Loucy (cell line): Measurements from ENCODE around the gene DAP.

Source experiments
- H2AFZ ChIP-seq: fragments of 200-600 bp; sonication (generic); 2 replicates; pipeline ENCODE4 v1.6.0; 2016; ENCODE audit warnings: antibody characterized with exemption, mild to moderate bottlenecking, low read length, moderate library complexity
- H3F3A ChIP-seq: fragments of 200-600 bp; 2 replicates; pipeline ENCODE4 v1.6.0; 2016; ENCODE audit warnings: antibody characterized with exemption, low read depth, mild to moderate bottlenecking
- H3K27me3 ChIP-seq: fragments of 200-600 bp; sonication (generic); 2 replicates; pipeline ENCODE4 v1.6.1; 2014; ENCODE audit warnings: low read length, mild to moderate bottlenecking; ENCODE audit not compliant: insufficient read depth, poor library complexity, severe bottlenecking
- H3K36me3 ChIP-seq: fragments of 200-600 bp; sonication (generic); 2 replicates; pipeline ENCODE4 v1.6.1; 2016; ENCODE audit warnings: low read length; ENCODE audit not compliant: insufficient read depth
- H3K4me1 ChIP-seq: fragments of 200-600 bp; sonication (generic); 2 replicates; pipeline ENCODE4 v1.5.1; 2014; ENCODE audit warnings: low read length, mild to moderate bottlenecking; ENCODE audit not compliant: insufficient read depth, poor library complexity, severe bottlenecking
- H3K4me2 ChIP-seq: fragments of 200-600 bp; sonication (generic); 2 replicates; pipeline ENCODE4 v1.6.0; 2014; ENCODE audit warnings: antibody characterized with exemption, low read length, low read depth, mild to moderate bottlenecking; ENCODE audit not compliant: poor library complexity, severe bottlenecking
- H3K4me3 ChIP-seq: fragments of 200-600 bp; sonication (generic); 2 replicates; pipeline ENCODE4 v1.5.1; 2014; ENCODE audit warnings: low read length, mild to moderate bottlenecking, mixed read lengths; ENCODE audit not compliant: poor library complexity, severe bottlenecking
- H3K79me2 ChIP-seq: fragments of 200-600 bp; sonication (generic); 2 replicates; pipeline ENCODE4 v1.6.1; 2014; ENCODE audit warnings: low read length; ENCODE audit not compliant: insufficient read depth
- H3K9ac ChIP-seq: fragments of 200-600 bp; sonication (generic); 2 replicates; pipeline ENCODE4 v1.6.0; 2014; ENCODE audit warnings: mild to moderate bottlenecking, low read depth, low read length, moderate library complexity; ENCODE audit not compliant: poor library complexity, severe bottlenecking
- H3K9me2 ChIP-seq: fragments of 200-600 bp; sonication (generic); replicated peaks from 2 replicates; pipeline ENCODE4 v1.6.1; 2016; ENCODE audit warnings: low read depth, low read length, mixed read lengths
- H3K9me3 ChIP-seq: fragments of 200-600 bp; sonication (generic); 2 replicates; pipeline ENCODE4 v1.6.1; 2014; ENCODE audit warnings: mild to moderate bottlenecking, antibody characterized with exemption, low read length, low read depth; ENCODE audit not compliant: insufficient read depth
- H4K20me1 ChIP-seq: fragments of 200-600 bp; sonication (generic); 2 replicates; pipeline ENCODE4 v1.6.0; 2014; ENCODE audit warnings: antibody characterized with exemption, low read length, mild to moderate bottlenecking; ENCODE audit not compliant: insufficient read depth, poor library complexity, severe bottlenecking
- CTCF ChIP-seq: fragments of 200-600 bp; sonication (generic); conservative IDR thresholded peaks from 2 replicates; pipeline ENCODE4 v1.5.1; 2014; ENCODE audit warnings: mild to moderate bottlenecking, antibody characterized with exemption, low read length
- EZH2phosphoT487 ChIP-seq: fragments of 200-600 bp; IDR thresholded peaks from 2 replicates; pipeline ENCODE4 v1.6.1; 2018; ENCODE audit warnings: antibody characterized with exemption, mild to moderate bottlenecking, moderate library complexity, borderline replicate concordance

DAP gene

GRCh38 chr5:10634050-10634449 lies 127.0 kb downstream of the DAP start:
- peaks cover 8% of the 10 kb centered on the region for H3K4me1 ChIP-seq

GRCh38 chr5:10633271-10634049 lies 127.6 kb downstream of the DAP start:
- Histone ChIP-seq H3K9me3 (no peaks in the 10 kb centered on the region), H3K9me2 (no peaks in the 10 kb centered on the region), H4K20me1 (no peaks in the 10 kb centered on the region), H2AFZ (no peak overlapping the region), H3K27me3 (no peaks in the 10 kb centered on the region), H3K36me3 (0 out of 2 replicates have a peak, but pooled peaks cover 7% of the 10 kb centered on the region), H3F3A (no peaks in the 10 kb centered on the region), H3K4me3 (no peak overlapping the region), H3K4me1 (peaks cover 8% of the 10 kb centered on the region), H3K9ac (no peak overlapping the region), H3K4me2 (no peak overlapping the region), H3K79me2 (no peaks in the 10 kb centered on the region)
- no peak for TF ChIP-seq CTCF
- TF ChIP-seq EZH2phosphoT487, result no peak

More at GRCh38 chr5:10634050-10634449, 127.0 kb downstream of the DAP start:
- Histone ChIP-seq H3K9me2 (no peaks in the 10 kb centered on the region), H3K79me2 (no peaks in the 10 kb centered on the region), H3K4me3 (no peak overlapping the region), H3K9me3 (no peaks in the 10 kb centered on the region), H3K27me3 (no peaks in the 10 kb centered on the region), H3K36me3 (0 out of 2 replicates have a peak, but pooled peaks cover 7% of the 10 kb centered on the region), H2AFZ (no peak overlapping the region), H3F3A (no peaks in the 10 kb centered on the region), H4K20me1 (no peaks in the 10 kb centered on the region), H3K9ac (no peak overlapping the region), H3K4me2 (no peak overlapping the region)
- TF ChIP-seq CTCF, result no peak
- TF ChIP-seq EZH2phosphoT487, result no peak

- no peaks in the 10 kb centered on the region for H3K9me3 ChIP-seq
- no peaks in the 10 kb centered on the region for H3F3A ChIP-seq
- H3K9ac ChIP-seq, result no peak overlapping the region
- peaks cover 10% of the 10 kb centered on the region for H3K4me1 ChIP-seq
- TF ChIP-seq CTCF, result no peak
- TF ChIP-seq EZH2phosphoT487, result no peak
- no peaks in the 10 kb centered on the region for H4K20me1 ChIP-seq
- no peak overlapping the region for H3K4me3 ChIP-seq
- H2AFZ ChIP-seq, result no peak overlapping the region
- no peaks in the 10 kb centered on the region for H3K9me2 ChIP-seq
- no peaks in the 10 kb centered on the region for H3K36me3 ChIP-seq
- H3K27me3 ChIP-seq, result no peaks in the 10 kb centered on the region
- no peak overlapping the region for H3K4me2 ChIP-seq
- H3K79me2 ChIP-seq, result no peaks in the 10 kb centered on the region
Measured at GRCh38 chr5:10632110-10632761, 128.8 kb downstream of the DAP start.
